ENCODE data around the gene ATP9A.

DNA sequence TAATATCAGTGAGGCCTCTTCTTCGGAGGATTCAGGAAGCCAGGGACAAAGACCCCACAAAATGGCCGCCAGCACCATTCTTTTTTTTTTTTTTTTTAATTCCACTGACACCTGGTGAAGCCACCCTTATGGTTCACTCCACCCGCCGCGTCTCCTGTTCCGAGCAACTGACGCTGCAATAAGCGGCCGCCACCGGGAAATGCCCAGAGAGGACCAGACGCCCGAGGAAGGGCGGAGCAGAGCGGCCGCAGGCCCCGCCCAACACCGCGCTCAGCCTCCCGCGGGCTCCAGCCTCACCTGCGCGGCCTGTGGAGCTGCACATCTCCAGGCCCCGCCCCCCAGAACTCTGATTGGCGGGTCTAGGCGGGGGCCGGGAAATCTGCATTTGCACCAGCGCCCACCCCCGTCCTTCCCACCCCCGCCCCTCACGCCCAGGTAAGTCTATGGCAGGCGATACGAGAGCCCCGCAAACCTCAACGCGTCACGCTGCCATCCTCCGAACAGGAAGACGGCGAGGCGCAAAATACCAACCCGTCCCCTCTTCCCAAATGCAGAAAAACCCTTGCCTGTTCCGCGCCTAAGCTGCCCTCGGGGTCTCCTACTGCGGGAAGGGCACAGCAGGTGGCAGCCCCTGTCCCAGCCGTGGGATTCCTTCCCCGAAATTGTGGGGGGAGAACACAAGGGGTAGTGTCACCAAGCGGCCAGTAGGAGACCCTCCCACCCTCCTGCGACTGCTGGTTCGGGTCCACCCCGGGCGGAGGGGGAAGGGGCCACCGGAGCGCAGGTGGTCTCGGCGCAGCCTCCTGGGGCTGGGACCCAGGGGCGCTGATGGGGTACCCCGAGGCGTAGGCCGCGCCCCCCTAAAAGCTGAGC, 960 bp downstream of the ATP9A start:
- TF ChIP-seq, protein P1, sequence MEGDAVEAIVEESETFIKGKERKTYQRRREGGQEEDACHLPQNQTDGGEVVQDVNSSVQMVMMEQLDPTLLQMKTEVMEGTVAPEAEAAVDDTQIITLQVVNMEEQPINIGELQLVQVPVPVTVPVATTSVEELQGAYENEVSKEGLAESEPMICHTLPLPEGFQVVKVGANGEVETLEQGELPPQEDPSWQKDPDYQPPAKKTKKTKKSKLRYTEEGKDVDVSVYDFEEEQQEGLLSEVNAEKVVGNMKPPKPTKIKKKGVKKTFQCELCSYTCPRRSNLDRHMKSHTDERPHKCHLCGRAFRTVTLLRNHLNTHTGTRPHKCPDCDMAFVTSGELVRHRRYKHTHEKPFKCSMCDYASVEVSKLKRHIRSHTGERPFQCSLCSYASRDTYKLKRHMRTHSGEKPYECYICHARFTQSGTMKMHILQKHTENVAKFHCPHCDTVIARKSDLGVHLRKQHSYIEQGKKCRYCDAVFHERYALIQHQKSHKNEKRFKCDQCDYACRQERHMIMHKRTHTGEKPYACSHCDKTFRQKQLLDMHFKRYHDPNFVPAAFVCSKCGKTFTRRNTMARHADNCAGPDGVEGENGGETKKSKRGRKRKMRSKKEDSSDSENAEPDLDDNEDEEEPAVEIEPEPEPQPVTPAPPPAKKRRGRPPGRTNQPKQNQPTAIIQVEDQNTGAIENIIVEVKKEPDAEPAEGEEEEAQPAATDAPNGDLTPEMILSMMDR (conservative IDR thresholded peaks at IDR 0.05 in 1 of 2, IDR thresholded peaks at IDR 0.05 in 1 of 2; ENCODE audit: low read depth in 1 of 2, low read length in 2 of 2), result peak; percentile 22 to 34
- TF ChIP-seq EZH2 (IDR thresholded peaks at IDR 0.05; ENCODE audit: low read length, missing control alignments), result no peak
